GM23338 (cell line): ENCODE results near the gene GCM1. TPM values are rescaled to one million over a fixed set of nuclear protein-coding genes. Genes with fewer than 3 reads are reported as not detected.

ENCODE experiments used
- ATAC-seq: fragments of 200-7000 bp; cut with Tn5 transposase; 3 replicates; pipeline ENCODE4 v1.9.1; 2020
- DNase-seq: peaks from one replicate; pipeline ENCODE4 v3.0.0-alpha.2; 2015; ENCODE audit warnings: low spot score
- H2AFZ ChIP-seq: fragments of 200-600 bp; sonication (generic); 2 replicates; pipeline ENCODE4 v1.8.0; 2016; ENCODE audit warnings: antibody characterized with exemption, mild to moderate bottlenecking, moderate library complexity
- H3F3A ChIP-seq: fragments of 200-600 bp; sonication (generic); replicated peaks from 2 replicates; pipeline ENCODE4 v1.8.0; 2017; ENCODE audit warnings: antibody characterized with exemption, mixed run types, low read depth
- H3K27ac ChIP-seq: fragments of 200-600 bp; sonication (generic); 2 replicates; pipeline ENCODE4 v1.6.1; 2016; ENCODE audit warnings: low read depth
- H3K27me3 ChIP-seq: fragments of 200-600 bp; sonication (generic); 2 replicates; pipeline ENCODE4 v1.8.0; 2016; ENCODE audit warnings: mild to moderate bottlenecking, mixed run types, moderate library complexity; ENCODE audit not compliant: insufficient read depth
- H3K36me3 ChIP-seq: fragments of 200-600 bp; sonication (generic); 2 replicates; pipeline ENCODE4 v1.8.0; 2016; ENCODE audit warnings: mild to moderate bottlenecking; ENCODE audit not compliant: insufficient read depth
- H3K4me1 ChIP-seq: fragments of 200-600 bp; sonication (generic); 2 replicates; pipeline ENCODE4 v1.8.0; 2016; ENCODE audit warnings: mild to moderate bottlenecking, moderate library complexity; ENCODE audit not compliant: insufficient read depth
- H3K4me2 ChIP-seq: fragments of 200-600 bp; sonication (generic); 2 replicates; pipeline ENCODE4 v1.7.1; 2017; ENCODE audit warnings: mixed run types
- H3K4me3 ChIP-seq: fragments of 200-600 bp; sonication (generic); 2 replicates; pipeline ENCODE4 v1.6.1; 2016; ENCODE audit warnings: mixed run types
- H3K79me2 ChIP-seq: fragments of 200-600 bp; sonication (generic); replicated peaks from 2 replicates; pipeline ENCODE4 v1.8.0; 2017; ENCODE audit warnings: mild to moderate bottlenecking; ENCODE audit not compliant: insufficient read depth
- H3K9me2 ChIP-seq: fragments of 200-600 bp; sonication (generic); 2 replicates; pipeline ENCODE4 v1.8.0; 2017; ENCODE audit not compliant: insufficient read depth
- H4K20me1 ChIP-seq: fragments of 200-600 bp; sonication (generic); replicated peaks from 2 replicates; pipeline ENCODE4 v1.8.0; 2017; ENCODE audit warnings: mild to moderate bottlenecking; ENCODE audit not compliant: insufficient read depth
- H3K27ac Mint-ChIP-seq: 2 replicates; pipeline ENCODE4 v1.8.0; 2020; ENCODE audit warnings: inconsistent platforms, mild to moderate bottlenecking, moderate library complexity, mixed read lengths
- H3K27me3 Mint-ChIP-seq: 3 replicates; pipeline ENCODE4 v1.8.0; 2022; ENCODE audit warnings: low read depth, mild to moderate bottlenecking, moderate library complexity, mixed read lengths, inconsistent platforms; ENCODE audit not compliant: insufficient read depth, poor library complexity
- H3K36me3 Mint-ChIP-seq: 3 replicates; pipeline ENCODE4 v1.8.0; 2021; ENCODE audit warnings: low read depth, mild to moderate bottlenecking, inconsistent platforms, moderate library complexity, mixed read lengths
- H3K4me1 Mint-ChIP-seq: 3 replicates; pipeline ENCODE4 v1.8.0; 2020; ENCODE audit warnings: mild to moderate bottlenecking, inconsistent platforms, mixed read lengths
- H3K4me3 Mint-ChIP-seq: 3 replicates; pipeline ENCODE4 v1.8.0; 2021; ENCODE audit warnings: moderate library complexity, mild to moderate bottlenecking, inconsistent platforms, mixed read lengths
- H3K9me3 Mint-ChIP-seq: 3 replicates; pipeline ENCODE4 v1.8.0; 2020; ENCODE audit warnings: moderate library complexity, mild to moderate bottlenecking, inconsistent platforms, mixed read lengths
- CREB1 ChIP-seq: fragments of 250-450 bp; sonication (Bioruptor Pico); IDR thresholded peaks from 2 replicates; pipeline ENCODE4 v1.5.0; 2020; ENCODE audit warnings: low read depth, mild to moderate bottlenecking, moderate library complexity
- ETS1 ChIP-seq: IDR thresholded peaks from 2 replicates; pipeline ENCODE4 v1.6.1; 2016; ENCODE audit warnings: antibody characterized with exemption
- EZH2phosphoT487 ChIP-seq: fragments of 200-600 bp; sonication (generic); IDR thresholded peaks from one replicate; pipeline ENCODE4 v1.8.1; 2018; ENCODE audit warnings: antibody characterized with exemption; ENCODE audit not compliant: unreplicated experiment
- JUNB ChIP-seq: IDR thresholded peaks from one replicate; pipeline ENCODE4 v1.6.1; 2016; ENCODE audit warnings: antibody characterized with exemption; ENCODE audit not compliant: unreplicated experiment
- NANOG ChIP-seq: IDR thresholded peaks from 2 replicates; pipeline ENCODE4 v1.6.1; 2016; ENCODE audit warnings: antibody characterized with exemption, borderline replicate concordance
- POLR2AphosphoS5 ChIP-seq: IDR thresholded peaks from 2 replicates; pipeline ENCODE4 v1.6.1; 2016; ENCODE audit warnings: antibody characterized with exemption, low read depth
- REST ChIP-seq: IDR thresholded peaks from one replicate; pipeline ENCODE4 v1.6.1; 2018; ENCODE audit warnings: antibody characterized with exemption; ENCODE audit not compliant: unreplicated experiment
- STAT1 ChIP-seq: IDR thresholded peaks from one replicate; pipeline ENCODE4 v1.6.1; 2016; ENCODE audit warnings: antibody characterized with exemption; ENCODE audit not compliant: unreplicated experiment
- ZNF462 ChIP-seq: fragments of 250-450 bp; sonication (Bioruptor Pico); IDR thresholded peaks from 2 replicates; pipeline ENCODE4 v1.5.0; 2020; ENCODE audit warnings: mild to moderate bottlenecking, moderate library complexity
- polyA plus RNA-seq: library from polyadenylated mRNA; unstranded; fragments of >200 nt; fragmentation: Nextera tagmentation; extraction: Ambion mirVana; gene quantifications from 2 replicates; pipeline ENCODE4 v1.2.1, GENCODE V29; 2016
- total RNA-seq: library from RNA; depleted of rRNA; stranded (reverse); fragments of >200 nt; shearing (Covaris generic); gene quantifications from 2 replicates; pipeline ENCODE4 v1.2.3, GENCODE V29; 2014

Gene GCM1
- total and polyA plus RNA-seq, 2 experiments from 2014 or later: not detected

- Mint-ChIP-seq H3K27me3 (peaks cover 2% of the 10 kb centered on the region), H3K36me3 (no peaks in the 10 kb centered on the region), H3K27ac (no peak overlapping the region), H3K4me3 (no peak overlapping the region), H3K9me3 (peaks cover 8% of the 10 kb centered on the region; the same call in 2 of the 3 replicates), H3K4me1 (peaks cover 6% of the 10 kb centered on the region)
- no peak for DNase-seq
- H3K4me2 ChIP-seq: no peak overlapping the region
- no peaks in the 10 kb centered on the region for H3K27me3 ChIP-seq
- no peak overlapping the region for H3K27ac ChIP-seq
- ATAC-seq: no peak
- no peak overlapping the region for H3K4me3 ChIP-seq
- H3K4me1 ChIP-seq: peaks cover 4% of the 10 kb centered on the region; the same call in 1 of the 2 replicates
- H2AFZ ChIP-seq: no peak overlapping the region
- no peak for TF ChIP-seq ETS1
- no peak for TF ChIP-seq REST
- TF ChIP-seq JUNB: no peak
- TF ChIP-seq POLR2AphosphoS5: no peak
- TF ChIP-seq ZNF462: no peak
- TF ChIP-seq STAT1: no peak
- TF ChIP-seq CREB1 (CRISPR knock-in tag): no peak
- no peak for TF ChIP-seq EZH2phosphoT487
- TF ChIP-seq NANOG: no peak
- H3K36me3 ChIP-seq: no peaks in the 10 kb centered on the region
- H3K79me2 ChIP-seq: no peaks in the 10 kb centered on the region
- no peaks in the 10 kb centered on the region for H4K20me1 ChIP-seq
- no peaks in the 10 kb centered on the region for H3F3A ChIP-seq
- 0 out of 2 replicates have a peak, but pooled peaks cover 4% of the 10 kb centered on the region for H3K9me2 ChIP-seq
These were observed 16.7 kb upstream of the GCM1 start for GRCh38 chr6:53165293-53165692.
